ENCODE results near the gene ATXN3. TPM values are rescaled to one million over a fixed set of nuclear protein-coding genes. Genes with fewer than 3 reads are reported as not detected.

ATXN3 gene
- polyA plus RNA-seq, 1 of the 3 experiments (the other 2 are of a cell fraction) = 10.2 TPM

- TF ChIP-seq, protein P1, sequence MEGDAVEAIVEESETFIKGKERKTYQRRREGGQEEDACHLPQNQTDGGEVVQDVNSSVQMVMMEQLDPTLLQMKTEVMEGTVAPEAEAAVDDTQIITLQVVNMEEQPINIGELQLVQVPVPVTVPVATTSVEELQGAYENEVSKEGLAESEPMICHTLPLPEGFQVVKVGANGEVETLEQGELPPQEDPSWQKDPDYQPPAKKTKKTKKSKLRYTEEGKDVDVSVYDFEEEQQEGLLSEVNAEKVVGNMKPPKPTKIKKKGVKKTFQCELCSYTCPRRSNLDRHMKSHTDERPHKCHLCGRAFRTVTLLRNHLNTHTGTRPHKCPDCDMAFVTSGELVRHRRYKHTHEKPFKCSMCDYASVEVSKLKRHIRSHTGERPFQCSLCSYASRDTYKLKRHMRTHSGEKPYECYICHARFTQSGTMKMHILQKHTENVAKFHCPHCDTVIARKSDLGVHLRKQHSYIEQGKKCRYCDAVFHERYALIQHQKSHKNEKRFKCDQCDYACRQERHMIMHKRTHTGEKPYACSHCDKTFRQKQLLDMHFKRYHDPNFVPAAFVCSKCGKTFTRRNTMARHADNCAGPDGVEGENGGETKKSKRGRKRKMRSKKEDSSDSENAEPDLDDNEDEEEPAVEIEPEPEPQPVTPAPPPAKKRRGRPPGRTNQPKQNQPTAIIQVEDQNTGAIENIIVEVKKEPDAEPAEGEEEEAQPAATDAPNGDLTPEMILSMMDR (IDR thresholded peaks at IDR 0.05) = no peak
Observed at GRCh38 chr14:92039719-92040430, 66.5 kb downstream of the ATXN3 start, which contains the start of gene TRIP11 (continued).

DNA sequence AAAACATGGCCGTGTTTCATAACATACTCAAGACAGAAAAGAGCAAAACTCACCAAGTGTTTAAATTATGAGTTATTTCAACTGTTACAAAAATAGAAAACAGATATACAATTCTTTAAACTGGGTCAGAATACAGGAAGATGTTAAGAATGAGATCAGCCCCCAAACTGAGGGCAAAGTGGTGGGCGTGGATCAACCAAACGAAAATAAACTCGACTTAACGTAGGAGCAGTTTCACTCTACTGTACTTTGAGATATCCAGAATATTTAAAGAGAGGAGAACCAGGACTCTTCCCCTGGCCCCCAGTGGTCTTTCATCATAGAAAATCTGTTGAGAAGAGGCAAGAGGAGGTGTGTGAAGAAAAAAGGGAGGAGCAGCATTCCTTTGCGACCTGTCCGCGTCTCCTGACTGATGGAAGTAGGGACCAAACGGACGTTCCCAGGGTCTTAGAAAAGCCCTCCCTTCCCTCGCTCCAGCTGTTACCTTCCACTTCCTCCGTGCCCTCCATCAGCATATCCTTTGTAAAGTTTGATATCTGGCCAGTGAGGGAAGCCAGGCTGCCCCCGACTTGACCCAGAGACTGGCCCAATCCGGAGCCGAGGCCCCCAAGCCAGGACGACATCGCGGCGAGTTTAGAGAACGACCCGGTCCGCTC is 67.2 kb downstream of the ATXN3 start:
- Histone ChIP-seq H2AFZ (ENCODE audit: low read depth) (peak overlapping the region; percentile 80), H4K20me1 (ENCODE audit: insufficient read depth) (peaks cover 28% of the 10 kb centered on the region), H3K4me1 (ENCODE audit: control insufficient read depth in 1 of 2, insufficient read depth in 2 of 2, low read depth in 1 of 2, low read length in 1 of 2) (peaks cover 7 to 12% of the 10 kb centered on the region in 2 experiments; a peak in 3 of 4 replicates), H3K4me2 (peak overlapping the region; percentile 95), H3K4me3 (ENCODE audit: low read depth in 2 of 2, low read length in 1 of 2) (peak overlapping the region; percentile 83 to 92), H3K27me3 (ENCODE audit: insufficient read depth) (no peaks in the 10 kb centered on the region), H3K36me3 (replicated peaks in 1 of 2; ENCODE audit: control insufficient read depth in 1 of 2, insufficient read depth in 2 of 2, low read length in 1 of 2) (peaks cover 0 to 13% of the 10 kb centered on the region in 2 experiments), H3F3A (replicated peaks; ENCODE audit: insufficient read depth) (peaks cover 8% of the 10 kb centered on the region), H3K9me3 (no peaks in the 10 kb centered on the region), H3K79me2 (ENCODE audit: insufficient read depth) (peaks cover 68% of the 10 kb centered on the region), H3K9ac (peak overlapping the region; percentile 94), H3K9me2 (no peaks in the 10 kb centered on the region), H3K27ac (ENCODE audit: low read depth in 2 of 2, low read length in 1 of 2) (peak overlapping the region; percentile 96)
- DNase-seq = peak; percentile 65
- ChIA-PET POLR2A (interaction anchor here (0.7 to 2.2 kb wide), 5 partner anchors 17 to 82 kb away, joined by 3 to 13 read pairs (median 5); partner anchors contain the start of genes ATXN3, CPSF2 and NDUFB1), CTCF (interaction anchor here (1.2 to 1.7 kb wide), 3 partner anchors 67 to 390 kb away, joined by 3 to 4 read pairs (median 3); partner anchors contain the start of gene ATXN3)
- no peak for TF ChIP-seq SIN3A (IDR thresholded peaks at IDR 0.05; ENCODE audit: borderline replicate concordance, low read depth, low read length)
- TF ChIP-seq JUND (IDR thresholded peaks at IDR 0.05) = no peak
- TF ChIP-seq EP300 (IDR thresholded peaks at IDR 0.05; ENCODE audit: borderline replicate concordance in 1 of 2, low read depth in 1 of 2, low read length in 1 of 2) = no peak
- TF ChIP-seq, protein P2, sequence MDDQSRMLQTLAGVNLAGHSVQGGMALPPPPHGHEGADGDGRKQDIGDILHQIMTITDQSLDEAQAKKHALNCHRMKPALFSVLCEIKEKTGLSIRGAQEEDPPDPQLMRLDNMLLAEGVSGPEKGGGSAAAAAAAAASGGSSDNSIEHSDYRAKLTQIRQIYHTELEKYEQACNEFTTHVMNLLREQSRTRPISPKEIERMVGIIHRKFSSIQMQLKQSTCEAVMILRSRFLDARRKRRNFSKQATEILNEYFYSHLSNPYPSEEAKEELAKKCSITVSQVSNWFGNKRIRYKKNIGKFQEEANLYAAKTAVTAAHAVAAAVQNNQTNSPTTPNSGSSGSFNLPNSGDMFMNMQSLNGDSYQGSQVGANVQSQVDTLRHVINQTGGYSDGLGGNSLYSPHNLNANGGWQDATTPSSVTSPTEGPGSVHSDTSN (IDR thresholded peaks at IDR 0.05) = peak; percentile 85
- no peak for TF ChIP-seq EZH2phosphoT487 (IDR thresholded peaks at IDR 0.05; ENCODE audit: borderline replicate concordance, low read depth)
- TF ChIP-seq RXRA (IDR thresholded peaks at IDR 0.05; ENCODE audit: borderline replicate concordance, low read depth) = 0 out of 2 replicates have a peak, but pooled peaks have one; percentile 14
- no peak for TF ChIP-seq FOXJ3 (CRISPR knock-in tag; IDR thresholded peaks at IDR 0.05)
- WGBS (ENCODE audit: low lambda C conversion rate) = under 1% methylated on average over 21 of the region's 22 CpGs

DNA sequence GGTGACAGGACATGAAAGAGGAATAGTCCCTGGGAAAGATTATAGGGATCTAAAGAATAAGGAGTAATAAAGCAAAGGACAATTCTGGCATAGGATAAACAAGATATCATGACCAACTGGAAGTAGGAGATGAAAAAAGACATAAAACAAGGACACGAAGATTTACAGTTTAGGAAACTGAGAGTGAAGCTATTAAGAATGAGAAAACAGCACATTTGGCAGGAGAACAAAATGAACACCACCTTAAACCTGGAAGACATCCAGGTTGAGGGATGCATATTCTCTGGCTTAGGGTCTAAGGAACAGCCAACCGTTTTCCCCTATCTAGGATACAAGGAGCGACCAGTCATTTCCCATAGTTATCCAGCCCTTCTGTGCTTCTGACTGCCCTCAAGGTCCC is 68.4 kb downstream of the ATXN3 start:
- CTCF ChIA-PET = interaction anchor here (1.2 kb wide), 1 partner anchor 388 kb away, joined by 3 read pairs; no protein-coding TSS in a partner anchor

More for the DNA sequence above, 68.4 kb downstream of the ATXN3 start:
- Histone ChIP-seq H3K4me1 (ENCODE audit: control insufficient read depth in 1 of 2, insufficient read depth in 2 of 2, low read depth in 1 of 2, low read length in 1 of 2) (peaks cover 7 to 12% of the 10 kb centered on the region in 2 experiments; a peak in 3 of 4 replicates), H3K27me3 (ENCODE audit: insufficient read depth) (no peaks in the 10 kb centered on the region), H2AFZ (ENCODE audit: low read depth) (no peak overlapping the region), H3F3A (replicated peaks; ENCODE audit: insufficient read depth) (peaks cover 8% of the 10 kb centered on the region), H3K9ac (peak overlapping the region; percentile 94; the same call in 1 of the 2 replicates), H3K79me2 (ENCODE audit: insufficient read depth) (peaks cover 78% of the 10 kb centered on the region), H3K36me3 (replicated peaks in 1 of 2; ENCODE audit: control insufficient read depth in 1 of 2, insufficient read depth in 2 of 2, low read length in 1 of 2) (peaks cover 0 to 15% of the 10 kb centered on the region in 2 experiments), H3K4me2 (peak overlapping the region; percentile 95), H4K20me1 (ENCODE audit: insufficient read depth) (peaks cover 28% of the 10 kb centered on the region), H3K4me3 (ENCODE audit: low read depth in 2 of 2, low read length in 1 of 2) (peak overlapping the region; percentile 83 to 92), H3K9me2 (no peaks in the 10 kb centered on the region), H3K27ac (ENCODE audit: low read depth in 2 of 2, low read length in 1 of 2) (no peak overlapping the region), H3K9me3 (no peaks in the 10 kb centered on the region)
- TF ChIP-seq FOSL2 (IDR thresholded peaks at IDR 0.05; ENCODE audit: borderline replicate concordance, low read depth) (no peak), NRF1 (IDR thresholded peaks at IDR 0.05; ENCODE audit: low read depth, low read length) (no peak), CHD2 (IDR thresholded peaks at IDR 0.05; ENCODE audit: low read length, partially characterized antibody) (no peak), GABPA (IDR thresholded peaks at IDR 0.05; ENCODE audit: low read depth) (no peak), MXI1 (IDR thresholded peaks at IDR 0.05; ENCODE audit: low read depth, low read length) (no peak), FOXM1 (IDR thresholded peaks at IDR 0.05; ENCODE audit: low read depth) (no peak), POLR2AphosphoS5 (IDR thresholded peaks at IDR 0.05; ENCODE audit: low read depth, low read length) (no peak), RXRA (IDR thresholded peaks at IDR 0.05; ENCODE audit: borderline replicate concordance, low read depth) (no peak), REST (IDR thresholded peaks at IDR 0.05; ENCODE audit: low read depth, low read length) (no peak), EZH2phosphoT487 (IDR thresholded peaks at IDR 0.05; ENCODE audit: borderline replicate concordance, low read depth) (no peak)
- 56% methylated on average over 3 of the region's 3 CpGs for WGBS (ENCODE audit: low lambda C conversion rate)
- POLR2A ChIA-PET = no interaction called here
- peak; percentile 6 for DNase-seq
